SHP77 treated with DMSO at 0.1 percent for 48 hours (cell line): ENCODE data around the gene HACD2.
A peak's percentile ranks its signal among the peaks of the same experiment; 100 is the strongest.

Experiments used
- DNase-seq: peaks from one replicate; lab custom pipeline; 2025; lab: John Stamatoyannopoulos, UW

HACD2 gene, protein sequence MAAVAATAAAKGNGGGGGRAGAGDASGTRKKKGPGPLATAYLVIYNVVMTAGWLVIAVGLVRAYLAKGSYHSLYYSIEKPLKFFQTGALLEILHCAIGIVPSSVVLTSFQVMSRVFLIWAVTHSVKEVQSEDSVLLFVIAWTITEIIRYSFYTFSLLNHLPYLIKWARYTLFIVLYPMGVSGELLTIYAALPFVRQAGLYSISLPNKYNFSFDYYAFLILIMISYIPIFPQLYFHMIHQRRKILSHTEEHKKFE

DNA sequence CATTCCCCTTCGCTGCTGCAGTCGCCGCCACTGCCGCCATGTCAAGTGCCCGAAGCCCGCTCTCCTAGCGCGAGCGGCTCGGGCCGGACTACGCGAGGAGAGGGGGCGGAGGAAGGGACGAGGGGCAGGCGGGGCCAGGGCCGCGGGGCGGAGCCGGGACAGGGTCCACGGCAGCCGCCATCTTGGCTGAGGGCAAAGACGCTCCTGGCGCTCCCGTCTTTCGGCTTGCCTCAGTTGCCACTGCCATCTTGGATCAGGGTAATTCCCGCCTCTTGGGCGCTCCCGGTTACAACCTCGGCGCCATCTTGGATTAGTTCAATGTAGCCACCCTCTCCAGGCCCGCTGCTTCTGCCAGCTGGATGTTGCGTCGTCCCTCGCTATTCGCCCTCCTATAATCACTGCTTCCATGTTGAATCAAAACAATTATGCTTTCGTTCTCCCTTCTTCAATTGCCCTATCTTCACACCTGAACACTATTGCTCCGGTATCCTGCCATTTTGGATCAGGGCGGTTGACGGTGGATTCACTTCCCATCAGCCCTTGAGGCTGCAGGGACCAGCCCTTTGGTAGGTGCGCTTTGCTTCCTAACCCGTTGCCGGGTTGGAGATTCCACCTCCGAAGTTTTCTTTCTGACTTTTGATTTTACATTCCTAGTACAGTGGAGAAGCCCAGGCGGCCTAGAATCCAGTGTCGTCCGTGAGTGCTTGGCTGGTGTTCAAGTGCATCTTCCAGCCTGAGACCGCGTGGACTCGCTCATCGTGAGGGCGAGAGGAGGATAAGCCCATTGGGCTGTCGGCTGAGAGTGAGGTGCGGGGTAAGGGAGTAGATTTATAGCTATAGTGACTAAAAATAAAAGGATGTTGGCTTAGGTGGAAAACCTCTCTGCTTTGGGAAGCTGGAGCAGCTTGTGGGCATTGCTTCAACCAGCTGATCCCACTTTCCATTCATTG, at the start of gene HACD2:
TSS of gene HACD2 (minus strand) at position 66 of the 950 bp plus-strand sequence. CDS start at position 40, 26 bp downstream.
- DNase-seq = peak; percentile 97

- DNase-seq = no peak
Measured at GRCh38 chr3:123634149-123635051, 49.5 kb upstream of the HACD2 start.

- DNase-seq = no peak
Measured at GRCh38 chr3:123633530-123633929, 48.7 kb upstream of the HACD2 start.

DNA sequence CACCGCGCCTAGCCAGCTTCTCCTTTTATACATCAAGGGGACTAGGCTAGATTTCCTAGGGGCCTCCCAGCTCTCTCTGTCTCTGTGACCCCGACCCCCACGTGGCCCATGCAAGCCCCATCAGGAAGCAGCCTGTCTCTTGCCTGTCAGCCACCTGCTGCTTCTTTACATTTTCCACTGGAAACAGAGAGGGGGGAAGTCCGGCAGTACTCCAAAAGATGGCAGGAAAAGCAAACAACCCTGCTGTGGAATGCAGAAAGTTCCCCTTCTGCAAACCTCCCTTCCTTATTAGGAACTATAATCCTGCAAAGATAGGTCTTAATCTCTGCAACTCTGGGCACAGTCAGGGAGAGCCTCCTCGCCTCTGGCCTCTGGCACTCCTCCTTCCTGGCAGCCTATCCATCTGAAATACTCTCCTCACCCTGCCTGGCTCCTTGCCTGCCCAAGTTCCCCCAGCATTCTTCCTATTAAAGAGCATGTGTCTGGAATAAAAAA, 47.4 kb upstream of the HACD2 start:
- no peak for DNase-seq

- DNase-seq = no peak
Measured at GRCh38 chr3:123629747-123630047, 44.8 kb upstream of the HACD2 start.

DNA sequence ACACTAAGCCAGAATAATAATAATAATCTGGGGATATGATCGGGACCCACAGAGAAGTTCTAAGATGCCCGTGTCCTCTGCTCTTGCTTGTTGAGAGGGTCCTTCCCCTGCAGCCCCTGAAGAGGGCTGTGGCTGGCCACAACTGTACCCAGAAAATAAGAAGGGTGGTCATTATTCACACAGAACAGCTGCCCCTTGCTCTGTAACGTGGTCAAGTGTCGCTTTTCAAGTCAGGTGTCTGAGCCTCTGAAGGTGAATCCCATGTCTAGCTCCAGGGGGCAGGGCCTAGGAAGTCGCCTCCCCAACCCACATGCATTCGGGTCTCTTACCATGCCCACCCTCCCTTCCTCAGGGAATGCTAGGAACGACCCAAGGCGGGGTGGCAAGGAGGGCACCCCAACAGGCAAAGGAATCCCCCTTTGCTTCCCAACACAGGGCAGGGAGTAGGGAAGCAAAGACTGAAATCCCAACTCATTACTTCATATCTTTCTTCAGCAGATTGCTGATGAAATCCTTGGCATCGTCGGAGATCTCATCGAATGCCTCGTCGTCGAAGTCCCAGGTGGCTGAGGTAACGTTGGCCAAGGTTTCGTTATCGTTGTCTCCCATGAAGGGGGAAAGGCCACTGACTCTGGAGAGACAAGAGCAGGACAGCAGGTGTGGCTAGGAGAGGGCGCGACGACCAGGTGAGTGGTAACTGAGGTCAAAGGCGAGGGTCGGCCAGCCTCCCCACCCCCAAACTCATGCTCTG, 44.3 kb upstream of the HACD2 start:
- DNase-seq = no peak

GRCh38 chr3:123627673-123628670, 43.1 kb upstream of the HACD2 start:
- no peak for DNase-seq

DNA sequence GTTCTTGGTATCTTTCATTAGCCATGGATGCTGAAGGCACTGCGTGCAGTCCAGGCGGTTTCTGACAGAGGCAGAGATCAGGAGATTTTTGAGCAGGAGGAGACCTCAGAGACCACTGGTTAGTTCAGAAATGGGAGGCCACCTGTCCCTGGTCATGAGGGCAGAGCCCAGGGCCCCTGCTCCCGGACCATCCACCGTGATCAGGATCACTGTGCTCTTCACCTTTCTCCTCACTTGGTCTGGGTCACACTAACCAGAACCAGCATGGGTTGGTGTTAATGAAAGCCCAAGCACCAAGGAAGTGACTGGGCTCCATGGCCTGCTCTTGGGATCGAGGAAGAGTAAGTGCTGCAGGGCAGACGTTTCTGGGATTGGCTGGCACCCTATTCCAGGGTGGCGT, 42.0 kb upstream of the HACD2 start:
- no peak for DNase-seq

GRCh38 chr3:123624302-123624701, 39.4 kb upstream of the HACD2 start:
- DNase-seq = no peak

GRCh38 chr3:123623346-123623880, 38.6 kb upstream of the HACD2 start:
- no peak for DNase-seq

DNA sequence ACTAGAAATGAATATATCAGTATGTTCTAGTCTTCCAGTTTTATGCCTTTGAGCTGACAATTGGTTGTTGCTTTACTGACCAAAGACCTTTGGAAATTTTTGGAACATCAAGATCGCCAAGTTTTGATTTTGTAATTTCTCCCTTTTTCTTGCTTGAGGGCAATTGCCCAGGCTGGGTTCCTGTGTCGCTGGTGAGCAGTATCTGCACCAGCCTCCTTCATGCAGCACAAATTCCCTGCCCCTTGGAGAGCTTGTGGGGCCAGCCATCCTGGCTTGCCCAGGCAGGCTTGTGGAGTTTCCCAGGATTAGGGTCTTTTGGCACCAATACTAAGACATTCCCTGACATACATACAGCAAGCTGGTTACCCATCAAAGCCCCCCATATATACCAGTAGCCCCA, 37.9 kb upstream of the HACD2 start:
- no peak for DNase-seq

DNA sequence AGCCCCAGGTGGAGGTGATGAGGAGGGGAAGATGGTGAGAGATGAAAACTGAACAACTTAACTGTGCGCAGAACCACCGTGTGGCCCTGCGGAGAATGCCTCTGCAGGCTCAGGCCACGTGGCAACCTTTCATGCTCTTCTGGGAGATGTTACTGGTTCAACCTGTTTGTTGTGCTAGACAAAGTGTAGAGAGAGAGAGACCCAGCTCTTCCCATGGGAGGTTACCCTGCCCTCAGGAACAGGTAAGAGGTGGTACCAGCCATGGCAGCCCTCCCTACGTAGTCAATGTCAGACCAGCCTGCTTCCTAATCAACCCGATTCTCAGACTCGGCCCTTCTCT, 37.0 kb upstream of the HACD2 start:
- no peak for DNase-seq

DNA sequence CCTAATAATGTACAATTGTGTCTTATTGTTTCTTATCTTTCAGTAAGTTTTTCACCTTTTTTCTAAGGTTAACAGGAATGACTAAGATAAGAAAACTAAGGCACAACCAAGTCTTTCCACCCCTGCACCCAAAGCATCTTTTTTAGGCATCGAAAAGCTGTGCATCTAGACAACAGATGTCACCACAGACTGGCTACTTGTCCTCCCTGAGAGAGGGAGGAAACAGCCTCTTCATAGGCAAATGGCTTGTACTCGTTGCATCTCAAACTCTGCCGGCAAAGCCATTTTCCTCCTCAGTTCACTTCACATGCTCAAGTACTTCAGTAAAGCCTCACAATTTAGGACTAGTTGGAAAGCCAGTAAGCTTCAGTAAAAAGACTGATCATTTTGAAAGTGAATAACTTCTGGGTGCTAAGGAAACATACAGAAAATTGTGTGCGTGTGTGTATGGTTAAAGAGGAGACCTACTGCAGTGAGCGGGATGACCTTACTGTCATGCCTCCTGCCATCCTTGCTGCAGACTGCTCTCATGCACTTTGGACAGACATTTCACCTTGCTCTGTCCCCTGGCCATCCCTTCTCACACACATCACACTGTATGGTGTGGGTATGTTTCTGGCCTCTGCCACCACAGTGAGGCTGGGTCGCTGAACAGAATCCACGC, 36.5 kb upstream of the HACD2 start:
- no peak for DNase-seq

DNA sequence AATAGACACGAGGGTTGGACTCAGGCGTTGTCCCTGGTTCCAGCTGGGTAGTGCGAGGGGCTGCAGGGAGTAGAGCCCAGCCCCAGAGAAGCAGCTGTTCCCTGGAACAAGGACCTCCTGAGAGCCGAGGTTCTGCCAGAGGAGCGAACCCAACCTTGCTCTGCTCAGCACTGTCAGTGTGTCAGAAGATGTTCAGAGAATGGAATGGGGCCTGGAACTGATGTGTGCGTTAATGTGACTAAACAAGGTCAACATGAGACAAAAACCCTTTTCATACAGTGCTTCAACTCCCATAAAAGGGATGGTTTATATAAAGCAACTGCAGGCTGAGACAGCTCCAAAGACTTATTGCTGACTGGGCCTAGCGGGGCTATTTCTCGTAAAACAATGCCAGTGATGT, 35.5 kb upstream of the HACD2 start:
- DNase-seq = no peak

- DNase-seq = no peak
Measured at GRCh38 chr3:123618768-123619484, 34.1 kb upstream of the HACD2 start.

- DNase-seq = no peak
Measured at GRCh38 chr3:123618076-123618708, 33.3 kb upstream of the HACD2 start.

DNA sequence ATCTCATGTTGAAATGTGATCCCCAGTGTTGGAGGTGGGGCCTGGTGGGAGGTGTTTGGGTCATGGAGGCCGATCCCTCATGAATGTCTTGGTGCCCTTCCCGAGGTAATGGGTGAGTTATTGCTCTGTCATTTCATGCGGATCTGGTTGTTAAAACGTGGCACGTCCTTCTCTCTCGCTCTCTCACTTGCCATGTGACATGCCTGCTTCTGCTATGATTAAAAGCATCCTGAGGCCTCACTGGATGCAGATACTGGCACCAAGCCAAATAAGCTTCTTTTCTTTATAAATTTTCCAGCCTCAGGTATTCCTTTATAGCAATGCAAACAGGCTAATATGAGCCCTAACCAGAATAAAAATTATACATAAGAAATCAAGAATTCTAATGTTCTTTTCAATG, 31.7 kb upstream of the HACD2 start:
- DNase-seq = no peak

DNA sequence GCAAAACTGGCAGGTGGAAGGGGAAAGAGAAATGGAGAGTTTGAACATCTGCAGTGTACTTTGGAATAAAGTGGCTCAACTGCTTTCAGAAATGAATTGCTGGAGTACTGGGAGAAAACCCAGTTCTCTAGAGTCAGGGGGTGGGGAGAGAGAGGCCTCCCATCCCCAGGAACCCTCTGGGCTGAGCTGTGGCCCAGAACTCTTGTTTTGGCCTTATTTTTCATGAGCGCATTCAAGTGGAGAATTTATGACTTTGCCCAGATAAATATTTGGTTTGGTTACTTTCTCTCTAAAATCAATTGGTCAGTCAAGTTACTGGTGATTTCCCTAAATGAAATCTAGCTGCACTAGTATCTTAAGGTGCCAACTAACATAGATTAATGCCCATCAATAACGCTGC, 28.7 kb upstream of the HACD2 start:
- DNase-seq = no peak
